Measurements from ENCODE around the gene C7orf33. TPM values are rescaled to one million over a fixed set of nuclear protein-coding genes. Genes with fewer than 3 reads are reported as not detected.

C7orf33 gene
- polyA plus RNA-seq, 1 donor from 2014 or later, result not detected

GRCh38 chr7:148620749-148621359 is 30.3 kb downstream of the C7orf33 start:
- H3K4me3 ChIP-seq (ENCODE audit: low read length), result no peak overlapping the region
- no peaks in the 10 kb centered on the region for H3K27me3 ChIP-seq (ENCODE audit: insufficient read depth, low read depth, low read length)
- H3K36me3 ChIP-seq (ENCODE audit: insufficient read depth, low read length), result no peaks in the 10 kb centered on the region
- H3K9me2 ChIP-seq (ENCODE audit: insufficient read depth, low read length), result no peaks in the 10 kb centered on the region
- H3K79me2 ChIP-seq (replicated peaks; ENCODE audit: insufficient read depth, low read length), result no peaks in the 10 kb centered on the region
- no peaks in the 10 kb centered on the region for H3F3A ChIP-seq (ENCODE audit: insufficient read depth, low read length, poor library complexity, severe bottlenecking)
- no peak overlapping the region for H3K4me2 ChIP-seq (ENCODE audit: low read length)
- H3K9me3 ChIP-seq (ENCODE audit: low read length), result no peaks in the 10 kb centered on the region
- H3K27ac ChIP-seq (ENCODE audit: low read length), result no peak overlapping the region
- no peak for TF ChIP-seq MXI1 (conservative IDR thresholded peaks at IDR 0.05; ENCODE audit: poor library complexity, severe bottlenecking)
- no peak for TF ChIP-seq POLR2AphosphoS5 (IDR thresholded peaks at IDR 0.05)
- no peak for TF ChIP-seq REST (IDR thresholded peaks at IDR 0.05; ENCODE audit: borderline replicate concordance)
- no peak for TF ChIP-seq RAD21 (conservative IDR thresholded peaks at IDR 0.05)
- TF ChIP-seq SMC3 (conservative IDR thresholded peaks at IDR 0.05; ENCODE audit: poor library complexity), result no peak
- no peak for TF ChIP-seq TAF1 (IDR thresholded peaks at IDR 0.05; ENCODE audit: low read depth)
- no peak for TF ChIP-seq EZH2 (IDR thresholded peaks at IDR 0.05; ENCODE audit: borderline replicate concordance, insufficient read depth, low read length, poor library complexity, severe bottlenecking)
- TF ChIP-seq CTCF (IDR thresholded peaks at IDR 0.05; ENCODE audit: poor library complexity, severe bottlenecking), result no peak
- no peak for TF ChIP-seq EP300 (conservative IDR thresholded peaks at IDR 0.05; ENCODE audit: poor library complexity, severe bottlenecking)
- H3K9ac ChIP-seq (ENCODE audit: low read length), result no peak overlapping the region
- H2AFZ ChIP-seq (ENCODE audit: low read depth, low read length), result no peak overlapping the region
- H4K20me1 ChIP-seq (ENCODE audit: insufficient read depth), result no peaks in the 10 kb centered on the region

GRCh38 chr7:148621563-148621962 is 31.0 kb downstream of the C7orf33 start:
- TF ChIP-seq SMC3 (conservative IDR thresholded peaks at IDR 0.05; ENCODE audit: poor library complexity) (no peak), EZH2 (IDR thresholded peaks at IDR 0.05; ENCODE audit: borderline replicate concordance, insufficient read depth, low read length, poor library complexity, severe bottlenecking) (no peak), CTCF (IDR thresholded peaks at IDR 0.05; ENCODE audit: poor library complexity, severe bottlenecking) (no peak), POLR2AphosphoS5 (IDR thresholded peaks at IDR 0.05) (no peak), REST (IDR thresholded peaks at IDR 0.05; ENCODE audit: borderline replicate concordance) (no peak), MXI1 (conservative IDR thresholded peaks at IDR 0.05; ENCODE audit: poor library complexity, severe bottlenecking) (no peak), EP300 (conservative IDR thresholded peaks at IDR 0.05; ENCODE audit: poor library complexity, severe bottlenecking) (no peak), TAF1 (IDR thresholded peaks at IDR 0.05; ENCODE audit: low read depth) (no peak), RAD21 (conservative IDR thresholded peaks at IDR 0.05) (no peak)
- no peaks in the 10 kb centered on the region for H3F3A ChIP-seq (ENCODE audit: insufficient read depth, low read length, poor library complexity, severe bottlenecking)

More at GRCh38 chr7:148621563-148621962, 31.0 kb downstream of the C7orf33 start:
- Histone ChIP-seq H4K20me1 (ENCODE audit: insufficient read depth) (no peaks in the 10 kb centered on the region), H3K36me3 (ENCODE audit: insufficient read depth, low read length) (no peaks in the 10 kb centered on the region), H3K27me3 (ENCODE audit: insufficient read depth, low read depth, low read length) (no peaks in the 10 kb centered on the region), H3K9ac (ENCODE audit: low read length) (no peak overlapping the region), H3K27ac (ENCODE audit: low read length) (no peak overlapping the region), H3K4me2 (ENCODE audit: low read length) (no peak overlapping the region), H2AFZ (ENCODE audit: low read depth, low read length) (no peak overlapping the region), H3K79me2 (replicated peaks; ENCODE audit: insufficient read depth, low read length) (no peaks in the 10 kb centered on the region), H3K9me3 (ENCODE audit: low read length) (no peaks in the 10 kb centered on the region), H3K9me2 (ENCODE audit: insufficient read depth, low read length) (no peaks in the 10 kb centered on the region), H3K4me3 (ENCODE audit: low read length) (no peak overlapping the region)

All from neural cell (in vitro differentiated cells).